ENCODE results near the gene NMNAT3.

GRCh38 chr3:139608924-139609323 is 68.8 kb downstream of the NMNAT3 start:
- TF ChIP-seq TAF1 (IDR thresholded peaks at IDR 0.05; ENCODE audit: borderline replicate concordance, low read depth, low read length) (no peak), POLR2A (IDR thresholded peaks at IDR 0.05; ENCODE audit: low read depth, low read length) (no peak), POLR2AphosphoS5 (IDR thresholded peaks at IDR 0.05; ENCODE audit: low read depth, low read length) (no peak)
